Measurements from ENCODE around the gene ATF6. TPM values are rescaled to one million over a fixed set of nuclear protein-coding genes. Genes with fewer than 3 reads are reported as not detected.

The ATF6 gene
- total and polyA plus RNA-seq, 8 donors: 2.2 to 29.5 (median 16.9) TPM

GRCh38 chr1:161962091-161962887, 196.2 kb downstream of the ATF6 start:
- Histone ChIP-seq H3K27me3 (no peaks in the 10 kb centered on the region), H3K4me1 (no peaks in the 10 kb centered on the region), H3K4me3 (no peak overlapping the region), H3K9me3 (no peaks in the 10 kb centered on the region), H3K27ac (no peak overlapping the region), H3K36me3 (peaks cover 0 to 9% (median 0%) of the 10 kb centered on the region in 3 donors)
- no peak for DNase-seq
- 81 to 90% methylated on average over 8 of the region's 8 CpGs for WGBS, 2 donors
- TF ChIP-seq, protein P1, sequence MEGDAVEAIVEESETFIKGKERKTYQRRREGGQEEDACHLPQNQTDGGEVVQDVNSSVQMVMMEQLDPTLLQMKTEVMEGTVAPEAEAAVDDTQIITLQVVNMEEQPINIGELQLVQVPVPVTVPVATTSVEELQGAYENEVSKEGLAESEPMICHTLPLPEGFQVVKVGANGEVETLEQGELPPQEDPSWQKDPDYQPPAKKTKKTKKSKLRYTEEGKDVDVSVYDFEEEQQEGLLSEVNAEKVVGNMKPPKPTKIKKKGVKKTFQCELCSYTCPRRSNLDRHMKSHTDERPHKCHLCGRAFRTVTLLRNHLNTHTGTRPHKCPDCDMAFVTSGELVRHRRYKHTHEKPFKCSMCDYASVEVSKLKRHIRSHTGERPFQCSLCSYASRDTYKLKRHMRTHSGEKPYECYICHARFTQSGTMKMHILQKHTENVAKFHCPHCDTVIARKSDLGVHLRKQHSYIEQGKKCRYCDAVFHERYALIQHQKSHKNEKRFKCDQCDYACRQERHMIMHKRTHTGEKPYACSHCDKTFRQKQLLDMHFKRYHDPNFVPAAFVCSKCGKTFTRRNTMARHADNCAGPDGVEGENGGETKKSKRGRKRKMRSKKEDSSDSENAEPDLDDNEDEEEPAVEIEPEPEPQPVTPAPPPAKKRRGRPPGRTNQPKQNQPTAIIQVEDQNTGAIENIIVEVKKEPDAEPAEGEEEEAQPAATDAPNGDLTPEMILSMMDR (IDR thresholded peaks at IDR 0.05): no peak
- intact Hi-C loops (cut with DNase I): no loop called here
- ATAC-seq: peak in 2 of 4 donors; percentile 31 to 44
- no peak for FAIRE-seq

DNA sequence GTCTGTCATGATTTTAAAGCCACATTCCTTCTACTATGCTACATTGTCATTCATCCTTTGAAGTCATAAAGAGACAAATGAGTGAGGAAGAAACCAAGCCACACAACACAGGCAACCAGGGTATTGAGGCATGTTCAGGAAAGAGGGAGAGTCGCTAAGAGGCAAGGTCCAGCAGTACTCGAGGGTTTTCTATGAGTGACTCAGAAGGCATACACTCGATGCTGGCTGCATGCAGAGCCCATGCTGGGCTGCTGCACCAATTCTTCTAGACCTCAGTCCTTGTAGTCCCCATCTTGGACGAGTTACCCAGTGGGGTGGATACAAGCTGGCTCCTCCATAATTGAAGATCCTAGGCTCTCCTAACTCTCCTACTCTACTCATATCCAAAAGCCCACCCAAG, 199.9 kb downstream of the ATF6 start:
- no peaks in the 10 kb centered on the region for H3K27me3 ChIP-seq
- intact Hi-C loops (cut with DNase I): no loop called here
- H3K36me3 ChIP-seq: no peaks in the 10 kb centered on the region
- no peak for ATAC-seq
- no peak overlapping the region for H3K4me3 ChIP-seq
- H3K4me1 ChIP-seq: no peaks in the 10 kb centered on the region
- 85 to 86% methylated on average over 4 of the region's 4 CpGs for WGBS, 2 donors
- FAIRE-seq: no peak
- H3K9me3 ChIP-seq: no peaks in the 10 kb centered on the region
- TF ChIP-seq, protein P1 (IDR thresholded peaks at IDR 0.05): no peak
- DNase-seq: no peak
- no peak overlapping the region for H3K27ac ChIP-seq

- Histone ChIP-seq H3K36me3 (no peaks in the 10 kb centered on the region), H3K27ac (no peak overlapping the region), H3K4me1 (no peaks in the 10 kb centered on the region), H3K9me3 (no peaks in the 10 kb centered on the region), H3K27me3 (no peaks in the 10 kb centered on the region), H3K4me3 (no peak overlapping the region)
- WGBS, 2 donors: 82 to 87% methylated on average over 6 of the region's 6 CpGs
- TF ChIP-seq, protein P1 (IDR thresholded peaks at IDR 0.05): no peak
- no peak for DNase-seq
- intact Hi-C loops (cut with DNase I): no loop called here
- FAIRE-seq: no peak
- ATAC-seq: no peak
Observed at GRCh38 chr1:161970036-161970435, 203.9 kb downstream of the ATF6 start.

- Histone ChIP-seq H3K27me3 (no peaks in the 10 kb centered on the region), H3K4me1 (no peaks in the 10 kb centered on the region), H3K36me3 (no peaks in the 10 kb centered on the region), H3K9me3 (no peaks in the 10 kb centered on the region), H3K4me3 (no peak overlapping the region), H3K27ac (no peak overlapping the region)
- ATAC-seq (no peak), FAIRE-seq (no peak), DNase-seq (no peak)
- TF ChIP-seq, protein P1 (IDR thresholded peaks at IDR 0.05): no peak
- intact Hi-C loops (cut with DNase I): no loop called here
- WGBS, 2 donors: 69% methylated on average over 3 of the region's 3 CpGs
Observed at GRCh38 chr1:161970633-161971032, 204.5 kb downstream of the ATF6 start.

GRCh38 chr1:161972828-161973227, 206.7 kb downstream of the ATF6 start:
- TF ChIP-seq, protein P1 (IDR thresholded peaks at IDR 0.05): no peak
- WGBS, 2 donors: 70 to 77% methylated on average over 9 of the region's 9 CpGs
- ATAC-seq: no peak
- no peaks in the 10 kb centered on the region for H3K36me3 ChIP-seq
- intact Hi-C loops (cut with DNase I): no loop called here
- no peak for DNase-seq
- no peaks in the 10 kb centered on the region for H3K9me3 ChIP-seq
- H3K4me1 ChIP-seq: no peaks in the 10 kb centered on the region
- H3K4me3 ChIP-seq: no peak overlapping the region
- FAIRE-seq: no peak
- H3K27me3 ChIP-seq: no peaks in the 10 kb centered on the region
- H3K27ac ChIP-seq: no peak overlapping the region
